MM.1S (cell line): Measurements from ENCODE around the gene IQGAP2.

Experiments used
- DNase-seq: peaks from one replicate; pipeline ENCODE4 v3.0.0-alpha.2; 2015
- H2AFZ ChIP-seq: fragments of 300-600 bp; sonication (generic); 2 replicates; pipeline ENCODE4 v1.6.0; 2016; ENCODE audit warnings: antibody characterized with exemption, low read length
- H3F3A ChIP-seq: fragments of 300-600 bp; sonication (generic); 2 replicates; pipeline ENCODE4 v1.6.1; 2016; ENCODE audit warnings: mild to moderate bottlenecking, antibody characterized with exemption, low read length, moderate library complexity, mixed read lengths; ENCODE audit not compliant: insufficient read depth
- H3K27ac ChIP-seq: fragments of 300-600 bp; sonication (generic); 2 replicates; pipeline ENCODE4 v1.5.1; 2016; ENCODE audit warnings: mild to moderate bottlenecking, low read length
- H3K27me3 ChIP-seq: fragments of 300-600 bp; sonication (generic); replicated peaks from 2 replicates; pipeline ENCODE4 v1.6.0; 2016; ENCODE audit warnings: low read length; ENCODE audit not compliant: insufficient read depth
- H3K36me3 ChIP-seq: fragments of 300-600 bp; sonication (generic); replicated peaks from 2 replicates; pipeline ENCODE4 v1.6.1; 2016; ENCODE audit warnings: mild to moderate bottlenecking, low read length, mixed read lengths; ENCODE audit not compliant: insufficient read depth
- H3K4me1 ChIP-seq: fragments of 300-600 bp; sonication (generic); 2 replicates; pipeline ENCODE4 v1.6.1; 2016; ENCODE audit warnings: low read length, mixed read lengths
- H3K4me2 ChIP-seq: fragments of 300-600 bp; sonication (generic); 2 replicates; pipeline ENCODE4 v1.6.0; 2016; ENCODE audit warnings: low read depth, low read length
- H3K4me3 ChIP-seq: fragments of 300-600 bp; sonication (generic); 2 replicates; pipeline ENCODE4 v1.5.1; 2016; ENCODE audit warnings: low read length, mixed read lengths
- H3K79me2 ChIP-seq: fragments of 300-600 bp; sonication (generic); 2 replicates; pipeline ENCODE4 v1.6.1; 2016; ENCODE audit warnings: mixed run types, low read length, mixed read lengths
- H3K9ac ChIP-seq: fragments of 300-600 bp; sonication (generic); 2 replicates; pipeline ENCODE4 v1.6.1; 2016; ENCODE audit warnings: low read length, mixed read lengths
- H3K9me2 ChIP-seq: fragments of 300-600 bp; sonication (generic); replicated peaks from 2 replicates; pipeline ENCODE4 v1.6.1; 2016; ENCODE audit warnings: mild to moderate bottlenecking, low read length, mixed read lengths; ENCODE audit not compliant: insufficient read depth
- H3K9me3 ChIP-seq: fragments of 300-600 bp; sonication (generic); replicated peaks from 2 replicates; pipeline ENCODE4 v1.6.1; 2016; ENCODE audit warnings: mild to moderate bottlenecking, low read length, mixed read lengths; ENCODE audit not compliant: insufficient read depth
- H4K20me1 ChIP-seq: fragments of 300-600 bp; sonication (generic); 2 replicates; pipeline ENCODE4 v1.6.1; 2016; ENCODE audit warnings: mild to moderate bottlenecking, low read length, moderate library complexity, mixed read lengths; ENCODE audit not compliant: insufficient read depth
- EZH2 ChIP-seq: fragments of 300-600 bp; sonication (generic); optimal IDR thresholded peaks from 2 replicates; pipeline ENCODE3; 2017; ENCODE audit warnings: low read depth, mild to moderate bottlenecking, antibody characterized with exemption, low read length, mixed read lengths
- EZH2phosphoT487 ChIP-seq: fragments of 300-600 bp; sonication (generic); IDR thresholded peaks from 2 replicates; pipeline ENCODE4 v1.6.1; 2018; ENCODE audit warnings: antibody characterized with exemption, low read length
- TF ChIP-seq, protein P1 (sequence below): fragments of 300-600 bp; sonication (generic); IDR thresholded peaks from 2 replicates; pipeline ENCODE4 v1.5.1; 2016; ENCODE audit warnings: antibody characterized with exemption, low read length, mixed read lengths

IQGAP2 gene

GRCh38 chr5:76570153-76570552, 167.1 kb downstream of the IQGAP2 start:
- Histone ChIP-seq H3K9ac (no peak overlapping the region), H4K20me1 (no peaks in the 10 kb centered on the region), H3K4me2 (no peak overlapping the region), H3K36me3 (no peaks in the 10 kb centered on the region), H3K79me2 (peaks cover 34% of the 10 kb centered on the region), H3K4me3 (no peak overlapping the region), H2AFZ (no peak overlapping the region), H3F3A (peaks cover 8% of the 10 kb centered on the region; the same call in 1 of the 2 replicates), H3K27ac (no peak overlapping the region), H3K9me2 (no peaks in the 10 kb centered on the region), H3K9me3 (no peaks in the 10 kb centered on the region), H3K4me1 (peaks cover 41% of the 10 kb centered on the region), H3K27me3 (no peaks in the 10 kb centered on the region)
- no peak for TF ChIP-seq EZH2phosphoT487
- TF ChIP-seq, protein P1, sequence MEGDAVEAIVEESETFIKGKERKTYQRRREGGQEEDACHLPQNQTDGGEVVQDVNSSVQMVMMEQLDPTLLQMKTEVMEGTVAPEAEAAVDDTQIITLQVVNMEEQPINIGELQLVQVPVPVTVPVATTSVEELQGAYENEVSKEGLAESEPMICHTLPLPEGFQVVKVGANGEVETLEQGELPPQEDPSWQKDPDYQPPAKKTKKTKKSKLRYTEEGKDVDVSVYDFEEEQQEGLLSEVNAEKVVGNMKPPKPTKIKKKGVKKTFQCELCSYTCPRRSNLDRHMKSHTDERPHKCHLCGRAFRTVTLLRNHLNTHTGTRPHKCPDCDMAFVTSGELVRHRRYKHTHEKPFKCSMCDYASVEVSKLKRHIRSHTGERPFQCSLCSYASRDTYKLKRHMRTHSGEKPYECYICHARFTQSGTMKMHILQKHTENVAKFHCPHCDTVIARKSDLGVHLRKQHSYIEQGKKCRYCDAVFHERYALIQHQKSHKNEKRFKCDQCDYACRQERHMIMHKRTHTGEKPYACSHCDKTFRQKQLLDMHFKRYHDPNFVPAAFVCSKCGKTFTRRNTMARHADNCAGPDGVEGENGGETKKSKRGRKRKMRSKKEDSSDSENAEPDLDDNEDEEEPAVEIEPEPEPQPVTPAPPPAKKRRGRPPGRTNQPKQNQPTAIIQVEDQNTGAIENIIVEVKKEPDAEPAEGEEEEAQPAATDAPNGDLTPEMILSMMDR = no peak
- TF ChIP-seq EZH2 = no peak
- DNase-seq = no peak

GRCh38 chr5:76571559-76571958, 168.5 kb downstream of the IQGAP2 start:
- DNase-seq = no peak
- H3K27ac ChIP-seq = no peak overlapping the region

DNA sequence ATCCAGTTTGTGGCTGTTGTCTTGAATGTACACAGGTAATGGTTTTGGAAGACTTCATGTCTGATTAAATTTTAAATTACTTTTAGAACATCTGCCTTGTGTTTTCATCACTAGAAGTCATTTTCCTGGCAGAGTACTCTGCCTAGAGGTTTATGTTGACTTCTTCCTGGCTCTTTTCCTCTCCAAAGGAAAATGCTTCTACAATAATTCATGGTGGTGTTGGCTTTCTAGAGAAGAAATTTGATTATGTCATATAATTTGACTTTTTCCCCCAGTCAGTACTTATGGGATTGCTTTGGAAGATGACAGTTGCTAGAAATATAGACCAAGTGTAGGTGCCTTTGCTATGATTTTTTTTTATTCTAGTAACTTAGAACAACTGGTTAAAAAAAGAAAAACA, 173.4 kb downstream of the IQGAP2 start:
- no peaks in the 10 kb centered on the region; the same call in 1 of the 2 replicates for H3F3A ChIP-seq
- H3K4me3 ChIP-seq = no peak overlapping the region
- no peak overlapping the region for H3K9ac ChIP-seq
- DNase-seq = no peak
- no peak overlapping the region for H3K27ac ChIP-seq
- H3K9me2 ChIP-seq = no peaks in the 10 kb centered on the region
- 0 out of 2 replicates have a peak, but pooled peaks cover 5% of the 10 kb centered on the region for H3K79me2 ChIP-seq
- H3K36me3 ChIP-seq = no peaks in the 10 kb centered on the region; the same call in 1 of the 2 replicates
- H2AFZ ChIP-seq = no peak overlapping the region
- H3K4me1 ChIP-seq = peaks cover 14% of the 10 kb centered on the region
- H3K9me3 ChIP-seq = no peaks in the 10 kb centered on the region
- H3K27me3 ChIP-seq = no peaks in the 10 kb centered on the region
- TF ChIP-seq EZH2 (no peak), EZH2phosphoT487 (no peak)
- TF ChIP-seq, protein P1 = no peak
- no peak overlapping the region for H3K4me2 ChIP-seq
- H4K20me1 ChIP-seq = no peaks in the 10 kb centered on the region

More at GRCh38 chr5:76571559-76571958, 168.5 kb downstream of the IQGAP2 start:
- Histone ChIP-seq H3F3A (peaks cover 8% of the 10 kb centered on the region; the same call in 1 of the 2 replicates), H3K79me2 (peaks cover 22% of the 10 kb centered on the region), H2AFZ (no peak overlapping the region), H4K20me1 (no peaks in the 10 kb centered on the region), H3K4me3 (no peak overlapping the region), H3K4me1 (peaks cover 36% of the 10 kb centered on the region), H3K9me3 (no peaks in the 10 kb centered on the region), H3K27me3 (no peaks in the 10 kb centered on the region), H3K9me2 (no peaks in the 10 kb centered on the region), H3K4me2 (peak overlapping the region; percentile 35; the same call in 1 of the 2 replicates), H3K9ac (no peak overlapping the region), H3K36me3 (no peaks in the 10 kb centered on the region; the same call in 1 of the 2 replicates)
- TF ChIP-seq EZH2phosphoT487 = no peak
- TF ChIP-seq, protein P1 = peak; percentile 40
